Esophagus squamous epithelium (tissue), 5 donors: ENCODE results near the gene PDGFRB. TPM values are rescaled to one million over a fixed set of nuclear protein-coding genes. Genes with fewer than 3 reads are reported as not detected.
A peak's percentile ranks its signal among the peaks of the same experiment; 100 is the strongest.

Experiments
- DNase-seq: peaks from one replicate; lab custom pipeline; 2025; lab: John Stamatoyannopoulos, UW
- H3K27ac ChIP-seq, 4 donors: fragments of 200-600 bp; sonication (generic); one replicate each; pipeline ENCODE4 v1.5.1; 2016 to 2019; ENCODE audit warnings: mild to moderate bottlenecking in 1 of 4
- H3K27me3 ChIP-seq, 4 donors: fragments of 200-600 bp; sonication (generic); 1 replicate in 3 of 4; 2 replicates in 1 of 4; pipeline versions ENCODE4 v1.5.1 to v1.6.0; 2017 to 2021; ENCODE audit warnings: antibody characterized with exemption in 1 of 4
- H3K36me3 ChIP-seq, 3 donors: fragments of 200-600 bp; sonication (generic); one replicate each; pipeline ENCODE4 v1.5.1; 2016 to 2019
- H3K4me1 ChIP-seq, 3 donors: fragments of 200-600 bp; sonication (generic); one replicate each; pipeline ENCODE4 v1.5.1; 2017 to 2019
- H3K4me3 ChIP-seq, 4 donors: fragments of 200-600 bp; sonication (generic); 1 replicate in 3 of 4; 2 replicates in 1 of 4; pipeline ENCODE4 v1.5.1; 2016 to 2019; ENCODE audit warnings: mild to moderate bottlenecking in 2 of 4, moderate library complexity in 1 of 4
- H3K9me3 ChIP-seq, 3 donors: fragments of 200-600 bp; sonication (generic); one replicate each; pipeline ENCODE4 v1.5.1; 2016 to 2019
- POLR2A ChIP-seq, 4 donors: fragments of 450-650 bp; IDR thresholded peaks; one replicate each; pipeline ENCODE4 v1.6.1; 2017; ENCODE audit warnings: antibody characterized with exemption in 4 of 4, mild to moderate bottlenecking in 4 of 4, moderate library complexity in 3 of 4
- WGBS, 2 donors: methylation state at CpG; one replicate each; pipeline ENCODE4 v1.1.5; 2018; 5-methylcytosine and 5-hydroxymethylcytosine counted together
- intact Hi-C: fragments of 100-400 bp; cut with DNase I; formaldehyde crosslinking; loops from one replicate; pipeline ENCODE4 v1.15.0; 2022
- total RNA-seq, 4 donors: library from RNA; depleted of rRNA; stranded (reverse); fragments of >200 nt; gene quantifications; one replicate each; pipeline ENCODE4 v1.1.0, GENCODE V29; 2016
- TF ChIP-seq, protein P1 (sequence below), 6 experiments: fragments of 450-650 bp in 4 of 6; fragments of 200-600 bp in 2 of 6; sonication (generic) in 2 of 6; IDR thresholded peaks; one replicate each; pipeline ENCODE4 v1.5.1; 2016 to 2019; ENCODE audit warnings: antibody characterized with exemption in 6 of 6, mild to moderate bottlenecking in 4 of 6, moderate library complexity in 4 of 6
- donor health status: DM: yes; HTN: yes; CAD: no.

Gene PDGFRB
- total RNA-seq, 4 donors from 2014 or later: 5.6 to 51.7 (median 31.0) TPM

DNA sequence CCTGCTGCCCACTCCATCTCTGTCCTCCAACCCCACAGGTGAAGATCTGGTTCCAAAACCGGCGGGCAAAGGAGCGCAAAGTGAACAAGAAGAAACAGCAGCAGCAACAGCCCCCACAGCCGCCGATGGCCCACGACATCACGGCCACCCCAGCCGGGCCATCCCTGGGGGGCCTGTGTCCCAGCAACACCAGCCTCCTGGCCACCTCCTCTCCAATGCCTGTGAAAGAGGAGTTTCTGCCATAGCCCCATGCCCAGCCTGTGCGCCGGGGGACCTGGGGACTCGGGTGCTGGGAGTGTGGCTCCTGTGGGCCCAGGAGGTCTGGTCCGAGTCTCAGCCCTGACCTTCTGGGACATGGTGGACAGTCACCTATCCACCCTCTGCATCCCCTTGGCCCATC is 27.8 kb upstream of the PDGFRB start:
- Histone ChIP-seq H3K27ac (no peak overlapping the region), H3K27me3 (peaks cover 0 to 35% (median 0%) of the 10 kb centered on the region in 4 donors), H3K36me3 (no peaks in the 10 kb centered on the region), H3K4me3 (no peak overlapping the region), H3K4me1 (peaks cover 5 to 32% (median 18%) of the 10 kb centered on the region in 3 donors), H3K9me3 (no peaks in the 10 kb centered on the region)
- no peak for TF ChIP-seq POLR2A (IDR thresholded peaks at IDR 0.05)
- TF ChIP-seq, protein P1, sequence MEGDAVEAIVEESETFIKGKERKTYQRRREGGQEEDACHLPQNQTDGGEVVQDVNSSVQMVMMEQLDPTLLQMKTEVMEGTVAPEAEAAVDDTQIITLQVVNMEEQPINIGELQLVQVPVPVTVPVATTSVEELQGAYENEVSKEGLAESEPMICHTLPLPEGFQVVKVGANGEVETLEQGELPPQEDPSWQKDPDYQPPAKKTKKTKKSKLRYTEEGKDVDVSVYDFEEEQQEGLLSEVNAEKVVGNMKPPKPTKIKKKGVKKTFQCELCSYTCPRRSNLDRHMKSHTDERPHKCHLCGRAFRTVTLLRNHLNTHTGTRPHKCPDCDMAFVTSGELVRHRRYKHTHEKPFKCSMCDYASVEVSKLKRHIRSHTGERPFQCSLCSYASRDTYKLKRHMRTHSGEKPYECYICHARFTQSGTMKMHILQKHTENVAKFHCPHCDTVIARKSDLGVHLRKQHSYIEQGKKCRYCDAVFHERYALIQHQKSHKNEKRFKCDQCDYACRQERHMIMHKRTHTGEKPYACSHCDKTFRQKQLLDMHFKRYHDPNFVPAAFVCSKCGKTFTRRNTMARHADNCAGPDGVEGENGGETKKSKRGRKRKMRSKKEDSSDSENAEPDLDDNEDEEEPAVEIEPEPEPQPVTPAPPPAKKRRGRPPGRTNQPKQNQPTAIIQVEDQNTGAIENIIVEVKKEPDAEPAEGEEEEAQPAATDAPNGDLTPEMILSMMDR (IDR thresholded peaks at IDR 0.05): no peak
- intact Hi-C loops: no loop called here
- WGBS, 2 donors: 80 to 86% methylated on average over 2 of the region's 12 CpGs
- DNase-seq: no peak

DNA sequence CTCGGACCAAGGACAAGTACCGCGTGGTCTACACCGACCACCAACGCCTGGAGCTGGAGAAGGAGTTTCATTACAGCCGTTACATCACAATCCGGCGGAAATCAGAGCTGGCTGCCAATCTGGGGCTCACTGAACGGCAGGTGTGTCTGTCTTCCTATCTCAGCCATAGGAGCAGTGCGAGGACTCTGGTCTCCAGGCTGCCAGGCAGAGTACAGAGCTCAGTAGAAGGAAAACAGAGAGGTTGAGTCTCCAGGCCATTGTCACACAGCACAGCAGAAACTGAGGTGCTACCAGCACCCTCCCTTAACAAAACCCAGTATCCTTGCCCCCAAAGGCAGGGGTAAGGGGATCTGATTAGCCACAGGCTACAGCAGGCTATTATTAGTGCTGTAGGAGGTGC is 27.1 kb upstream of the PDGFRB start:
- no peak for DNase-seq
- Histone ChIP-seq H3K36me3 (no peaks in the 10 kb centered on the region), H3K27ac (no peak overlapping the region), H3K27me3 (peaks cover 0 to 29% (median 0%) of the 10 kb centered on the region in 4 donors), H3K4me3 (no peak overlapping the region), H3K4me1 (peaks cover 5 to 32% (median 18%) of the 10 kb centered on the region in 3 donors), H3K9me3 (no peaks in the 10 kb centered on the region)
- intact Hi-C loops: no loop called here
- no peak for TF ChIP-seq POLR2A (IDR thresholded peaks at IDR 0.05)
- TF ChIP-seq, protein P1 (IDR thresholded peaks at IDR 0.05): no peak
- 88 to 100% methylated on average over 1 to 4 of the region's 10 CpGs for WGBS, 2 donors

DNA sequence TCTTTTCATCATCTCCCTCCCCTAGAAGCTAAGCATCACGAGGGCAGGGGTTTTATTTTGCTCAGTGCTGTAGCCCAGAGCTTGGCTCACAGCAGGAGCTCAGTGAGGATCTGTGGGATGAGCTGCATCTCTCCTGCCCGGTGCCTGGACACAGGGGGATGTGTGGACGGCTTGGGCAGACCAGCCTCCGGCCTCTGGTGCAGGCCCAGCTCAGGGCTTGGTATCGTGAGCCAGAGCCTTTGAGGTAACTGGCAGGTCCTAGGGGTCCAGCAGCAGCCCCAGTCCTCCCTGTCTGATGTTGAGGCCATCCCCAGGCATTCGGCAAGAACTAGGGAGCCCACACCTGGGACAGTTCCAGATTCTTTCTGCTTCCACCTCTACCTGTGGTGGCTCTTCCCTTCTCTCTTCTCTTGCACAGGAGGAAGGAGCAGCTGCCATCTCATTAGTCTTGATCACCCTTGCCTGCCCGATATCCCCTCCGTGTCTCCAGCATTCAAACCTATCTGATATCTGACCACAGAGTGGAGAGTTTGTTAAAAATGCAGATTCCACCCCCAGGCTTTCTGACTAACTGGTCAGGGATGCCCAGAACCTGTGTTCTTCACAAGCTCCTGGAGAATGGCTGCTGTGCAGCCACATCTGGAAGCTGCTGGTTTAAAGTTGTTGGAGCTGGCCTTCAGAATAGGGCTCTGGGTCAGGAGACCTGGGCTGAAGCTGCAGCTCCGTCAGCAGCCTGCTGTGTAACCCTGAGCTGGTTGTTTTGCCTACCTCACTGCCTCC is 26.3 kb upstream of the PDGFRB start:
- Histone ChIP-seq H3K4me3 (no peak overlapping the region), H3K4me1 (peaks cover 5 to 36% (median 18%) of the 10 kb centered on the region in 3 donors), H3K9me3 (no peaks in the 10 kb centered on the region), H3K27me3 (peaks cover 0 to 21% (median 0%) of the 10 kb centered on the region in 4 donors), H3K27ac (peak overlapping the region in 2 of 4 donors; percentile 75 to 83), H3K36me3 (no peaks in the 10 kb centered on the region)
- no peak for DNase-seq
- WGBS, 2 donors: 80 to 85% methylated on average over 3 to 8 of the region's 9 CpGs
- TF ChIP-seq, protein P1 (IDR thresholded peaks at IDR 0.05): no peak
- no peak for TF ChIP-seq POLR2A (IDR thresholded peaks at IDR 0.05)
- intact Hi-C loops: no loop called here

DNA sequence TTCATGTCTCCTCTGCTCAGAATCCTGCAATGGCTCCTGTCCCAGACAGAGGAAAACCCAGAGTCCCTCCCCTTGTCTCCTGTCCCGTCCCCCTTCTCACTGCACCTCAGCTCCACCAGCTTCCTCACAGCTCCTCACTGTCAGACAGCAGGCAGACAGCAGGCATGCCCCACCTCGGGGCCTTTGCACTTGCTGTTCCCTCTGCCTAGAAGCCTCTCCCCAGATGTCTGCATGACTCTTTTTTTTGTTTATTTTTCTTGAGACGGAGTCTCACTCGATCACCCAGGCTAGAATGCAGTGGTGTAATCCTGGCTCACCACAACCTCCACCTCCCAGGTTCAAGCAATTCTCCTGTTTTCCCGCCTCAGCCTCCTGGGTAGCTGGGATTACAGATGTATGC is 25.4 kb upstream of the PDGFRB start:
- H3K9me3 ChIP-seq: no peaks in the 10 kb centered on the region

More for the DNA sequence above, 25.4 kb upstream of the PDGFRB start:
- Histone ChIP-seq H3K4me1 (peaks cover 5 to 39% (median 18%) of the 10 kb centered on the region in 3 donors), H3K36me3 (no peaks in the 10 kb centered on the region), H3K27ac (peak overlapping the region in 3 of 4 donors; percentile 75 to 87 (median 83)), H3K27me3 (peaks cover 0 to 11% (median 0%) of the 10 kb centered on the region in 4 donors), H3K4me3 (no peak overlapping the region)
- intact Hi-C loops: no loop called here
- 66% methylated on average over 5 of the region's 5 CpGs for WGBS, 2 donors
- TF ChIP-seq POLR2A (IDR thresholded peaks at IDR 0.05): no peak
- TF ChIP-seq, protein P1 (IDR thresholded peaks at IDR 0.05): no peak
- no peak for DNase-seq
